HG03025 (cell line): Measurements from ENCODE around the gene BMP10.

Source experiments
- ATAC-seq: cut with Tn5 transposase; IDR thresholded peaks from one replicate; pipeline ENCODE4 v1.9.1; 2021; ENCODE audit warnings: mild to moderate bottlenecking, moderate library complexity; ENCODE audit not compliant: unreplicated experiment, low FRiP score

BMP10 gene

DNA sequence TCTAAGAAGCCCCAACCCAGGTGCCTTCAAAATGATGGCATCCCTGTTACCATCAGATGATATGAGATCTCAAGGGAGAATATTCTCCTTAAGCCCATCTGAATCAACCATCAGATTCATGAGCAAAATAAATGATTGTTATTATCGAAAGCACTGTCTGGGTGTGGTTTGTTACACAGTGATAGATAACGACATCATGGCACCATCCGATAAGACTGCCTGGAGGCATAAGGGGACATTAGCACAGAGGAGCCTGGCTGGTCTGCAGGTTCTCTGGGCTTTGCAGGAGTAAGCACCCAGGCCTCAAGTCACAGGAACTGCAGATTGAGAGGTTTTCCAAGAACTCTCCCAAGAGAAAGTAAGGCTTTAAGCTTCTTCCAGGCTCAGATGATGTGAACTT is 15.6 kb downstream of the BMP10 start:
- no peak for ATAC-seq

DNA sequence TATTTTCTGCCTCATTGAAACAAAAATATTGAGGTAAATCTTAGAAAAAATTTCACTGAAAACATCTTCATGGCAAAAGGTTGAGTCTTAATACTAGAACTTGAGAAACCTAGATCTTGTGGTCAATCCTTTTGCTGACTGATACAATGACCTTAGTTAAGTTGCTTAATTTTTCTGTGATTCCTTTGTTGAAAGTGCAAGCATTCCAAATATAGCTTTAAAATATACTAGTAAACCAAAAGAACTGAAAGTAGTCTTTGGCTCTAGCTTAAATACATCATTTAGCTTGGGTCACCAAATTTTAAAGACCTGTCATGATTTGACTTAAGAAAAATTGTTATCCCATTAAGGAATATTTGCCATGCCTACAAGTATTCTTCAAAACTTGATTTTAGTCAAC is 16.7 kb downstream of the BMP10 start:
- ATAC-seq = no peak

DNA sequence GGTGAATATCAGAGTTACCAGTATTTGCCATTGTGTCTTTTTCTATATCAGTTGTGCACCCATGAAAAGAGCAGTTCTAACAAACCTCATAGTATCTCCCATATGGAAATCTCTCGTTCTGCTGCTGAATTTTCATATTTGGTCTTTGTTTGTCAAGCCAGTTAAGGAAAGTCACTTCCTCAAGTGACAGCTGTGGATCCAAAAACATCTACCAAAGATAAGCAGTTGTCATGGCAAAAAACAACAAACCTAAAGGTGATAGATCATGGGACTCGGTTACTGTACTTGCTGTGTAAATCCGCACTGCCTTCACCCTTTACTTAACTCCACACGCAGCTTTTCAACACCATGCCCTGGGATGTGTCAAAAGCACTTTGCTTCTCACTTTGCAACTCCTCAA is 17.3 kb downstream of the BMP10 start:
- ATAC-seq = no peak

DNA sequence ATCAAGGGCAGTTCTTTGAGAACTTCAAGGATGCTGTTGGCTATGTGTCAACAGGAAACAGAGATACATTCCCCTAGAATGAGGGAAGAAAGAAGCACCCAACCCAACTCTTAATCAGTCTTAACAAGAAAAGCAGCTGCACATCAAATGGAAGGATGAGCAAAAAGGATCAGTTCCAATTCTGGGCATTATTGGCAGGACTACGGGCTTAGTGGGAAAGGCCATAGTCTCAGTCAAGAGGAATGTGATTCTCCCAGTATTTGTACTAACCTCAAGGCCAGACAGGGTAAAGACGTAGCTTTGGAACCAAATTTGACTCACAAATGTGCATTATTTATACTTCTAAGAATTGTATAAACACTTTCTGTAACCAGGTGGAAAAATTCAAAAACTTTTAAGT is 18.2 kb downstream of the BMP10 start:
- ATAC-seq = no peak

DNA sequence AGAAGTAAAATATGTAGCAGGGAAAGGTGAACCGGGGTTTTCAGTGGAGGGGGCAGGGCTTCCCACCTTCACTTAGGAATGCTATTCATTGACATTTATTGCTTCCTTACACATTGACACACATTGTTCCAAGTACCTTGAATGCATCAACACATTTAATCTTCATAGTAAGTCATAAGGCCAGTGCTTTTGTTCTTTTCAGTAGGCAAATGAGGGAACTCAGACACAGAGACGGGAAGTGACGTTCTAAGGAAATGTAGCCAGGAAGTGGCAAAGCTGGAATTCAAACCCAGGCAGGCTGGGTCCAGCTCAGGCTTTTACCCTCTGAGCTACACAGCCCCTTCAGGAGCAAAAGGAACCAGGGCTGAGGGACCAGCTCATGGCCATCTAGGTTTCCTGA is 20.7 kb downstream of the BMP10 start:
- no peak for ATAC-seq

DNA sequence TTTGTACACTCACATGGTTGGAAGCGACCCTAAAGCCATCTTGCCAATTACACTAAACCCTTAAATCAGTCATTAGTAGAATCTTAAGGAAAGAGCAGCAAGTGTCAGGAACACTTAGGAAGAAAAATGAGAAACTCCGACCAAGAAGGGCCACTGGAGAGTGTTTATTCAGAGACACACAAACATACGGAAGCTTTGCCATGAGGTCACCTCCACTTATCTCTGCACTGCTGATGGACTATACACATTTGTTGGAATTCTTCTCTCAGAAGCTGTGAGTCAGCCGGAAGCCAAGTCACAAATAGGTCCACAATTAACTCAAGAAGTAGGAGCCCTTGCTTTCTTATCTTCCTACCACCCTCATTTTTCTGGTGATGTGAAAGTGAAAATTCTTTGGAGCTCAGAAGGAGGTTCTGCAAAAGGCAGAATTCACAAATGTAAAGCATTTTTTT is 21.6 kb downstream of the BMP10 start:
- ATAC-seq = no peak

DNA sequence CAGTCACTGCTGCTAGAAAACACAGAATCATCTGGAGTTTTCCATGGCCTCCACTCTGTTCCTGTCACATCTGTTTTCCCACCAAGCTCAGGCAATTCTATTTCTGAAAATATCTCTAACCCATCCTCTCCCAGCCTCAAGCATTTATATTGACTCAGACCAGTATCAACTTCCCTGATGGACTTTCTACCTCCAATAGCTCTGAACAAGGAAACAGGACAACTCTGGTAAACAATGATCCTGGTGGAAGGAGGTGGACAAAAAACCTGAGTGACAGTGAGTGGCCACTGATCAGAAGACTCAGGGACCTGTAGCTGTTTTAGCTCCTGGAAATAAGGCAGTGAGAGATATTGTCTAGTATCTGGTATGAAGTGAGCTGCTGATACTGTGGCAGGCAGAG is 23.4 kb downstream of the BMP10 start:
- no peak for ATAC-seq

DNA sequence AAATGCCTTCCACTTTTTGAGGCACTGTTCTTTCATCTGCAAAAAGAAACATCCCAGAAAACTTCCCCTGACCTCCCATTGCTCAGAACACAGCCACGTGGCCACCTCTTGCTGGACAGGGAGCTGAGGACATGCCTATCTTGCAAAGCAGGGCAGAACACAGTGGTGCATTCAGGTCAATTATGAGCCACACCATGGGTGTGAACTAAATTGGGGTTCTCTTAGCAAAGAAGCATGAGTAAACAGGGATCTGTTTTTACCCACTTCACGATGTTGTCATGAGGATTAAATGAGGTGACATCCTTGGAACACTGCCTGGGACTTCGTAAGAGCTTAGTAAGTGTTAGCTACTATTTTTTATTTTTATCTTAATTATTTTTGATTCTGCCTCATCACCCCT is 25.1 kb downstream of the BMP10 start:
- ATAC-seq = no peak

DNA sequence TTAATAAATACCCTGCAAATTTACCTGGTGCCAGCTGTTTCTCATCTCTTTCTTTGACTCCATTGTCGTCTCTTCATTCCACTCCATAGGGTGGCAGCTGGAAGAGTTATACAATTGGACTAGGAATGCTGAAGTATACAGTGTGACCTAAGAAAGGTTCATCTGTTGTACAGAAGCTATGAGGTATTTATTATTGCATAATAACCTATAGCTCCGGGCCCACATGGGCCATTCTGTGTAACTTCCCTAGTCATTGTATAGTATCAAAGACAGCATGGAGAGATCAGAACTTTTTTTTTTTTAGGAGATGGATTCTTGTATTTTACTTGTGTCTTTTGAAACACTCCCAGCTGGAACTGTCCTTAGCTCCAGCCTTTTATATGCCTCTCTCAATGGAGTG is 26.2 kb downstream of the BMP10 start:
- no peak for ATAC-seq

DNA sequence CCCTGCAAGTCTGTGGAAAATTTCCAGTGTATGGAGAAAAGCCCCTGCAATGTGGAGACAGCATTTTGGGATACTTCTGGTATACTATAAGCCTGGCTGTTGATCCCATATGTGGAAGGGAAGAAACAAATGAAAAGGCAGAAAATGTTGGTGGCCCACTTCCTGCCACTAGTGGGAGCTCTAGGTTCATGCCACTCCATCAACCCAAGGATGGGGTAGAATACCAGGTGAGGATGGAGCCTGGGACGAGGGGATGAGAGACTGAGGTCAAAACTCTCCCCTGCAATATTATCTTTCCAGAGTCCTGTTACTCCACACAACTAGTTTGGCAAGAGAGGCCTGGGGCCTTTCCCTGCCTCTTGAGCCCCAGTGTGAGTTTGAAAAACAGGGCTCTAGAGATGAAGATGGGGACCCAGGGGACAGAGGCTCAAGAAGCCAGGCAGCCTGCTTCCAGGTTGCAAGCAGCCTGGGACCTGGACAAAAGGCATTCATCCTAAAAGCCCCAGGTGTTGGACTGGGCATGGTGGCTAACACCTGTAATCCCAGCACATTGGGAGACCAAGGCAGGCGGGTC is 31.9 kb downstream of the BMP10 start:
- ATAC-seq = no peak

DNA sequence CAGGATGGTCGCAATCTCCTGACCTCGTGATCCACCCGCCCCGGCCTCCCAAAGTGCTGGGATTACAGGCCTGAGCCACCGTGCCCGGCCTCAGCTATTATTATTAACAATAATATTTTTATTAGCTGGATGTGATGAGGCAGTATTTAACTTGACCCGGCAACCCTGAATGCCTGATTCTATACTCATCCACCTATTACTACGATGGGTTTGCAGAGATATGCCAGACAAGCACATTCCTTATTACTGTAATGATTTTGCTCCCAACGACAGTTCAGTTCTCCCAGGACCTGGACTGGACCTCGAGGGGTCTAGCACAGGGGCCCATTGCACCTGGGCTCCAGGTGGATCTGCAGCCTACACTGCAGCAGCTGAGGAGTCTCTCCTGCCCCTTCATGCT is 32.6 kb downstream of the BMP10 start:
- ATAC-seq = no peak

DNA sequence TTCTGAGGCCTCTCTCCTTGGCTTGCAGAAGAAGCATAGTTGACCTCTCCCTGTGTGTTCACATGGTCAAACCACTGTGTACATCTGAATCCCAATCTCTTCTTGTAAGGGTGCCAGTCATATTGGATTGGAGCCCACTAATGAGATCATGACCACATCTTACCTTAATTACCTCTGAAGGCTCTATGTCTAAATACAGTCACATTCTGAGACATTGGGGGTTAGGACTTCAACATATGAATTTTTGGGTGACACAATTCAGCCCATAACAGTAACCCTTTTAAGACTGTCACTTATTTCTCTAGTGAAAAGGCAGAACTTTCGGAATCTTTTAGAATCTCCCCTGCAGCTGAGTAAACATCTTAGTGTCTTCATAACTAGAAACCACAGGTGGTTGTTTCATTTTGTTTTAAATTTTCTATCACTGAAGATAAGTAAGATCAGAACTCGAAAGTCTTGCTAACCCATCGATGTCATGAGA is 33.3 kb downstream of the BMP10 start:
- peak; percentile 61 for ATAC-seq

DNA sequence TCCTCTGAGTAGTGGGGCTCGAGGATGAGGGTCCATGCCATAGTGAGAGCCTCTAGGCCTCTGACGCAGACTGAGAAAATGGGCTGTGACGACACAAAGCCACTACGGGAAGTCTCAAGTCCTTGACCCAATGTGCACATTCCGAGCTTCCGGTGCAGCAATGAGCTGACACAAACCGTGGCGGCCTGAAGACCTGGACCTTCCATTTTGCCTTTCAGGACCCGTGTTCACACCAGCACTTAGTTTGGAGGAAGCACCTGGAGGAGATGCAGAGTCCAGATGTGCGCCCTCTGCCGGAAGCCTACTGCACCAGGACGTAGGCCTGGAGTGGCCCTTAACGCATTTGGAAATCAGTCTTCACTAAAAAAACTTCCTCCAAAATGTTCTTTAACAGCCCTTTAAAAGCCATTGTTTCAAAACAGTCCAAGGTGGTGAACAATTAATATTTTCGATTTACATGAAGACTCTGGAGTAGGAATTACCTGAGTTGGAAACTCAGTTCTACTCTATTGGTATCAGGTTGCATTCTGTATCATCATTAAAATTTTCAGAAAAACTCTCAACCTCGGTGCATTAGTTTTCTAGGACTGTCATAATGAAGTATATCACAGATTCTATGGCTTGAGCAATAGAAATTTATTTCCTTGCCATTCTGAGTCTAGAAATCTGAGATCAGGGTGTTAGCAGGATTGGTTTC is 33.9 kb downstream of the BMP10 start:
- no peak for ATAC-seq

DNA sequence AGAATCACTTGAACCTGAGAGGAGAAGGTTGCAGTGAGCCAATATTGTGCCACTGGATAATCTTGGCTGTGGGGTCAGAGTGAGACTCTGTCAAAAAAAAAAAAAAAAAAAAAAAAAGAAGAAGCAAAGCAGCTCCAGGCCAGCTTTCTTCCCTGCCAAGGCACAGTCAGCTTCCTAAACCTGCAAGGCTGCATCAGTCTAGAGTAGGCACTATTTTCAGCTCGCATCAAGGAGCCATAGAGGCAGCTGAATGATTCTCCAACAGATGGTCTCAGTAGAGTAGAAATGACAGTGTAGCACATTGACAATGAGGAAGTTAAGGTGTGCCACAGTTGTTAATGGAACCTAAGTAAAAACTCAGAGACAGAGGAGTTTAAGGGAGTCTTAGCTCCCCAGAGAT is 35.6 kb downstream of the BMP10 start:
- ATAC-seq = no peak

DNA sequence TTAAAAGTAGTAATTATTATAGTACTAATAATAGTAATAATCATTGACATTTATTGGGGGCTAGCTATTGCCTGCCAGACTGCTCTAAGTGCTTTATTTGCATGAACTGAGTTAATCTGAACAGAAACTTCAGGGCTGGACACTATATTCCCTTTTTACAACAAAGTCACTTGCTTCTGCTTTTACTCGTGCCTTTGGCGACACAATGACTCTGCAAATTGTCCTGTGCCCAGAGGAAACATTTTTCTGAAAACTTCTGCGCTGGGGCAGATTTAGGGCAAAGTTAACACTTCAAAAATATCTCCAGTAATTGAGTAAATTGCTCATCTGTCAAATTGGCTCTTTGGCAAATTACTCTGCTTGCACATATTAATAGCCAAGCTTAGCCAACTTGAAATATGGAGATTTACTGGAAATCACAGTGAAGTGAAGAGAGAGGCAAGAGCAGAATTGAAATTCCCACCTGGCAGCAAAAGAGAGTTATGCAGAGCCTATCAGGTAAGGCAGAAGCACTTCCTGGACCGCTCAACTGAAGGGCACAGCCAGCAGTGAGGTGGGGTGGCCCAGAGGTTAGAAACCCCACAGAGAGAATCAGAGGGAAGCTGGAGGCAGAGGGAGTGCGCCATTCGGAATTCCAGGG is 36.3 kb downstream of the BMP10 start:
- ATAC-seq = no peak

DNA sequence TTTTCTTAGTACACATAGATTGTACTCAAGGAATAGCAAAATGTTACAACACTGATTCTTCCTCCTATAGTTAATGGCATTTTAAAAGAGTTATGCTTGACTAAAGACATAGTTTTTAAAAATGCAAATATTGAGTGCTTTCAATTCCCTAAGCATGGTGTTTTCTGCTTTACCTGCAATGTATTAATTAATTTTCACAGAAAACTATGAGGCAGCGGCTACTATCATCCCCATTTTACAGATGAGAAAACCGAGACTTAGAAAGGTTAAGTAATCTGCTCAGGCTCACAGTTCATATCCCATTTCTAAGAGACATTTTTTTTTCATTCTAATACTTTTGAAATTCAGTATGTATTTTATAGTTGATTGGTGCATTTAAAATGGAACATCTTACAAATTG is 38.0 kb downstream of the BMP10 start:
- no peak for ATAC-seq

DNA sequence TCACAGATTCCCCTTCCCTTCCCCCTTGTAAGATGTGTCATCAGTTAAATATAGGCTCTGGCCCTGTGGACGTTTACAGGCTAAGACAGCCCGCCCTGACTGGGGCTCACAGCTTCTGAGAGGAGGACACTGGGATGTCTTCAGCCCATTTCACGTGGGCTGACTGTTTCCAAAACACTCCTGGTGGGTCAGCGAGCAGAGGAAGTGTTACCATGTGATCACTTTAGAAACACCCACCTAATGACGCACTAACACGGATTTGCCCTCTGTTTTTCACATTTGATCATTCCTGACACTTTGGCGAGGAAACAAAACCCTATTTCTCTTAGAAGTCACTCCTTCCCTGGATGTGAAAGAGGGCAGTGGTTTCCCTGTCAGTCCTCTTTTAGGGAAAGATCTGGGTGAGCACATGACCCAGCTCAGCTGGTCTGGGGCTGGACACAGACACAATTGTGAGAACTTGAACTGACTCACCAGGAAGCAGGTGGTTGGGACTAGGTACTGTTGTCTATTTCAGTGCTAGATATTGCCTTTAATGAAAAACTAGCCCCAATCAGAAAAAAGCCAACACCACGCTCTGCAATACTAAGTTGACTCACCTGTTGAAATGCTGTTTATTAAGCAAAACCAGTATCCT is 38.8 kb downstream of the BMP10 start:
- ATAC-seq = peak; percentile 57

DNA sequence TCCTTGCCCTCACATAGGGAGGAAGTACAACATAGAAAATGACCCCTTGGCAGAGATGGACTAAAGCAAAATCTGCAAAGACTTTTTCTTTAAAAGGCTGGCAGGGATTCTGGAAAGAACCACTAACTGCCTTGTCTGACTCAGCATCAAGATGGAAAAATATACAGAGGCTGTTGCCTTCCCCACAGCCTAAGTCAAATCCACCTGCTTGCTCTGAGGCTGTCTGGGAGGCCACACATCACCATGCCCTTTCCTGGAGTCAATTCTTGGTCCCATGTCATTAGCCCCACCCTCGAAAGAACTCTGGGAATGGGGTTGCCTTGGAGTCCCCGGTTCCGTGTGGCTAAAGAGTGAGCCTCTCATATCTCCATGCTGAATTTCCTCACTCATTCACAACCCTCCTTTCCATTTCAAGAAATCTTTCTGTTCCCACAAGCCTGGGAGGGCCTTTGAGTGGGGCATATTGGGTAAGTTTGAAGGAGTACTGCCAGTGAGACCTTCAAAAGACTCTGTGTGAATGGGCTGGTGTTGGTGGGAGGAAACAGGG is 39.4 kb downstream of the BMP10 start:
- ATAC-seq = no peak

DNA sequence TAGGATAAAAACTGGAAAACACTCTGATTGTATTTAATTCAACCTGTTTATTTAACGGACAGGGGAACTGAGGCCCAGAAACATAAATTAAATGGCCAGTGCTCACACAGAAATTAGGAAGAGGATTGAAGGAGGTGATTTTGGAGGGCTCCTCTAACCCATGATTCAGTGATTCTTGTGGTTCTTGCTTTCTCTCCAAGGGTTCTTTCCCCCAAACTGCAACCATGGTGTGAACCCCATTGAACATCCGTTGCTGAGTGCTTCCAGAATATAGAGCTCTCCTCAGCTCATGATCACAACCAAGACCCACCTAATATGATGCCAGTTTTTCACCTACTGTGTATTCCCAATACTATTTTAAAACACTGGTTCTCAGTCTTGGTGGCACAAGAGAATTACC is 41.4 kb downstream of the BMP10 start:
- no peak for ATAC-seq

DNA sequence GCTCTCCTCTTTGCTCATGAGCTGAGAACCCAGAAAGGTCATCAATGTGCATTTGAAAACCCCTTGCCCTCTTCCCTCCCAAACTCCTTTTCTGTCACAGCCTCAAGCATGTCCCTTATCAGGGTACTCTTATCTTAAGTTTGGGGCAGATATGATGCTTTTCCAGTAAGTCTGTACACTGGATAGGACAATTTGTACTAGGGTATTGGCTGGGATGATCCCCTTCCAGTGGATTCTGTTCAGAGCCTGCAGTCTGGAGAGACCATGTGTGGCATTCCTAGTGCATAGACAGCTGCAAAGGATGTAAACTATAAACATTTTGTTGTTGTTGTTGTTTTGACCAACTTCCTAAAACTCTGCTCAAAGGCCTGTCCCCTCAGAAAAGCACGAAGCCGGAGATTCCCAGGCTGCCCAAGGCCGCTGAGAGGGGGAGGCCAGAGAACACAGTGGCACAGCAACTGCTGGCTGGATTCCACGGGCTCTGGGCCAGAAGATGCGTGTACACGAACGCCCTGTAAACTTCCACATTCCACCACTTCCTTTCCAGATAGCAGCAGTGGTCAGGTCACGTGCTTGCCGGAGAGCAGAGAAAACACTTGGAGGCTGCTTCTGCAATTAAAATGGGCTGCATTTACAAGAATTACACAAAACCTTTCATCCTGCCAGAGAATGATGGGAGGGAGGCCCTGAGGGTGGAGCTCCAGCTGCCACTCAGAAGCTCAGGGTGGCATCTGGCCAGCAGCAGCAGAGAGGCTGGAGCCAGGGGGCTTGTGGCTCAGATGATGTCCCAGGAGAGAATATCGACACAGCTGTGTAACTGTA is 42.1 kb downstream of the BMP10 start:
- no peak for ATAC-seq
